GM23338 (cell line): ENCODE data around the gene KCNIP1. TPM values are rescaled to one million over a fixed set of nuclear protein-coding genes. Genes with fewer than 3 reads are reported as not detected.

Source experiments
- ATAC-seq: fragments of 200-7000 bp; cut with Tn5 transposase; 3 replicates; pipeline ENCODE4 v1.9.1; 2020
- DNase-seq: peaks from one replicate; pipeline ENCODE4 v3.0.0-alpha.2; 2015; ENCODE audit warnings: low spot score
- H2AFZ ChIP-seq: fragments of 200-600 bp; sonication (generic); 2 replicates; pipeline ENCODE4 v1.8.0; 2016; ENCODE audit warnings: antibody characterized with exemption, mild to moderate bottlenecking, moderate library complexity
- H3F3A ChIP-seq: fragments of 200-600 bp; sonication (generic); replicated peaks from 2 replicates; pipeline ENCODE4 v1.8.0; 2017; ENCODE audit warnings: antibody characterized with exemption, mixed run types, low read depth
- H3K27ac ChIP-seq: fragments of 200-600 bp; sonication (generic); 2 replicates; pipeline ENCODE4 v1.6.1; 2016; ENCODE audit warnings: low read depth
- H3K27me3 ChIP-seq: fragments of 200-600 bp; sonication (generic); 2 replicates; pipeline ENCODE4 v1.8.0; 2016; ENCODE audit warnings: mild to moderate bottlenecking, mixed run types, moderate library complexity; ENCODE audit not compliant: insufficient read depth
- H3K36me3 ChIP-seq: fragments of 200-600 bp; sonication (generic); 2 replicates; pipeline ENCODE4 v1.8.0; 2016; ENCODE audit warnings: mild to moderate bottlenecking; ENCODE audit not compliant: insufficient read depth
- H3K4me1 ChIP-seq: fragments of 200-600 bp; sonication (generic); 2 replicates; pipeline ENCODE4 v1.8.0; 2016; ENCODE audit warnings: mild to moderate bottlenecking, moderate library complexity; ENCODE audit not compliant: insufficient read depth
- H3K4me2 ChIP-seq: fragments of 200-600 bp; sonication (generic); 2 replicates; pipeline ENCODE4 v1.7.1; 2017; ENCODE audit warnings: mixed run types
- H3K4me3 ChIP-seq: fragments of 200-600 bp; sonication (generic); 2 replicates; pipeline ENCODE4 v1.6.1; 2016; ENCODE audit warnings: mixed run types
- H3K79me2 ChIP-seq: fragments of 200-600 bp; sonication (generic); replicated peaks from 2 replicates; pipeline ENCODE4 v1.8.0; 2017; ENCODE audit warnings: mild to moderate bottlenecking; ENCODE audit not compliant: insufficient read depth
- H3K9me2 ChIP-seq: fragments of 200-600 bp; sonication (generic); 2 replicates; pipeline ENCODE4 v1.8.0; 2017; ENCODE audit not compliant: insufficient read depth
- H4K20me1 ChIP-seq: fragments of 200-600 bp; sonication (generic); replicated peaks from 2 replicates; pipeline ENCODE4 v1.8.0; 2017; ENCODE audit warnings: mild to moderate bottlenecking; ENCODE audit not compliant: insufficient read depth
- H3K27ac Mint-ChIP-seq: 2 replicates; pipeline ENCODE4 v1.8.0; 2020; ENCODE audit warnings: inconsistent platforms, mild to moderate bottlenecking, moderate library complexity, mixed read lengths
- H3K27me3 Mint-ChIP-seq: 3 replicates; pipeline ENCODE4 v1.8.0; 2022; ENCODE audit warnings: low read depth, mild to moderate bottlenecking, moderate library complexity, mixed read lengths, inconsistent platforms; ENCODE audit not compliant: insufficient read depth, poor library complexity
- H3K36me3 Mint-ChIP-seq: 3 replicates; pipeline ENCODE4 v1.8.0; 2021; ENCODE audit warnings: low read depth, mild to moderate bottlenecking, inconsistent platforms, moderate library complexity, mixed read lengths
- H3K4me1 Mint-ChIP-seq: 3 replicates; pipeline ENCODE4 v1.8.0; 2020; ENCODE audit warnings: mild to moderate bottlenecking, inconsistent platforms, mixed read lengths
- H3K4me3 Mint-ChIP-seq: 3 replicates; pipeline ENCODE4 v1.8.0; 2021; ENCODE audit warnings: moderate library complexity, mild to moderate bottlenecking, inconsistent platforms, mixed read lengths
- H3K9me3 Mint-ChIP-seq: 3 replicates; pipeline ENCODE4 v1.8.0; 2020; ENCODE audit warnings: moderate library complexity, mild to moderate bottlenecking, inconsistent platforms, mixed read lengths
- CREB1 ChIP-seq: fragments of 250-450 bp; sonication (Bioruptor Pico); IDR thresholded peaks from 2 replicates; pipeline ENCODE4 v1.5.0; 2020; ENCODE audit warnings: low read depth, mild to moderate bottlenecking, moderate library complexity
- EZH2 ChIP-seq: fragments of 200-600 bp; sonication (generic); IDR thresholded peaks from one replicate; pipeline ENCODE4 v1.8.0; 2017; ENCODE audit warnings: antibody characterized with exemption, mild to moderate bottlenecking, low read depth; ENCODE audit not compliant: unreplicated experiment
- EZH2phosphoT487 ChIP-seq: fragments of 200-600 bp; sonication (generic); IDR thresholded peaks from one replicate; pipeline ENCODE4 v1.8.1; 2018; ENCODE audit warnings: antibody characterized with exemption; ENCODE audit not compliant: unreplicated experiment
- JUNB ChIP-seq: IDR thresholded peaks from one replicate; pipeline ENCODE4 v1.6.1; 2016; ENCODE audit warnings: antibody characterized with exemption; ENCODE audit not compliant: unreplicated experiment
- NANOG ChIP-seq: IDR thresholded peaks from 2 replicates; pipeline ENCODE4 v1.6.1; 2016; ENCODE audit warnings: antibody characterized with exemption, borderline replicate concordance
- POLR2AphosphoS5 ChIP-seq: IDR thresholded peaks from 2 replicates; pipeline ENCODE4 v1.6.1; 2016; ENCODE audit warnings: antibody characterized with exemption, low read depth
- STAT1 ChIP-seq: IDR thresholded peaks from one replicate; pipeline ENCODE4 v1.6.1; 2016; ENCODE audit warnings: antibody characterized with exemption; ENCODE audit not compliant: unreplicated experiment
- ZNF114 ChIP-seq: fragments of 250-450 bp; sonication (Bioruptor Pico); IDR thresholded peaks from 2 replicates; pipeline ENCODE4 v1.5.0; 2020; ENCODE audit warnings: mild to moderate bottlenecking, moderate library complexity
- ZNF331 ChIP-seq: fragments of 250-450 bp; sonication (Bioruptor Pico); IDR thresholded peaks from 2 replicates; pipeline ENCODE4 v1.5.0; 2020; ENCODE audit warnings: low read depth, mild to moderate bottlenecking, moderate library complexity
- polyA plus RNA-seq: library from polyadenylated mRNA; unstranded; fragments of >200 nt; fragmentation: Nextera tagmentation; extraction: Ambion mirVana; gene quantifications from 2 replicates; pipeline ENCODE4 v1.2.1, GENCODE V29; 2016
- total RNA-seq: library from RNA; depleted of rRNA; stranded (reverse); fragments of >200 nt; shearing (Covaris generic); gene quantifications from 2 replicates; pipeline ENCODE4 v1.2.3, GENCODE V29; 2014
- TF ChIP-seq, protein P1 (sequence below): fragments of 250-450 bp; sonication (Bioruptor Pico); IDR thresholded peaks from 2 replicates; pipeline ENCODE4 v1.5.0; 2020; ENCODE audit warnings: mild to moderate bottlenecking, moderate library complexity
- TF ChIP-seq, protein P2 (sequence below): IDR thresholded peaks from 2 replicates; pipeline ENCODE4 v1.6.1; 2016; ENCODE audit warnings: antibody characterized with exemption
- TF ChIP-seq, protein P3 (sequence below), 2 experiments: fragments of 200-600 bp in 1 of 2; sonication (generic) in 1 of 2; conservative IDR thresholded peaks; 2 replicates each; pipeline versions ENCODE4 v1.5.1 to v1.6.1; 2016 to 2017; ENCODE audit warnings: antibody characterized with exemption in 2 of 2, low read depth in 2 of 2, mild to moderate bottlenecking in 2 of 2, moderate library complexity in 1 of 2

KCNIP1 gene
- total and polyA plus RNA-seq, 2 experiments from 2014 or later, result 0.31 to 0.87 TPM

- H3F3A ChIP-seq, result no peaks in the 10 kb centered on the region
- no peaks in the 10 kb centered on the region for H3K36me3 ChIP-seq
- H4K20me1 ChIP-seq, result no peaks in the 10 kb centered on the region; the same call in 1 of the 2 replicates
- H3K4me3 Mint-ChIP-seq, result no peak overlapping the region
- ATAC-seq (no peak), DNase-seq (no peak)
- no peak overlapping the region for H3K4me3 ChIP-seq
- TF ChIP-seq ZNF331, result no peak
- TF ChIP-seq POLR2AphosphoS5, result no peak
- no peak for TF ChIP-seq EZH2phosphoT487
- TF ChIP-seq EZH2, result no peak
- TF ChIP-seq CREB1, result no peak
- TF ChIP-seq STAT1, result no peak
- TF ChIP-seq JUNB, result no peak
- TF ChIP-seq, protein P1, sequence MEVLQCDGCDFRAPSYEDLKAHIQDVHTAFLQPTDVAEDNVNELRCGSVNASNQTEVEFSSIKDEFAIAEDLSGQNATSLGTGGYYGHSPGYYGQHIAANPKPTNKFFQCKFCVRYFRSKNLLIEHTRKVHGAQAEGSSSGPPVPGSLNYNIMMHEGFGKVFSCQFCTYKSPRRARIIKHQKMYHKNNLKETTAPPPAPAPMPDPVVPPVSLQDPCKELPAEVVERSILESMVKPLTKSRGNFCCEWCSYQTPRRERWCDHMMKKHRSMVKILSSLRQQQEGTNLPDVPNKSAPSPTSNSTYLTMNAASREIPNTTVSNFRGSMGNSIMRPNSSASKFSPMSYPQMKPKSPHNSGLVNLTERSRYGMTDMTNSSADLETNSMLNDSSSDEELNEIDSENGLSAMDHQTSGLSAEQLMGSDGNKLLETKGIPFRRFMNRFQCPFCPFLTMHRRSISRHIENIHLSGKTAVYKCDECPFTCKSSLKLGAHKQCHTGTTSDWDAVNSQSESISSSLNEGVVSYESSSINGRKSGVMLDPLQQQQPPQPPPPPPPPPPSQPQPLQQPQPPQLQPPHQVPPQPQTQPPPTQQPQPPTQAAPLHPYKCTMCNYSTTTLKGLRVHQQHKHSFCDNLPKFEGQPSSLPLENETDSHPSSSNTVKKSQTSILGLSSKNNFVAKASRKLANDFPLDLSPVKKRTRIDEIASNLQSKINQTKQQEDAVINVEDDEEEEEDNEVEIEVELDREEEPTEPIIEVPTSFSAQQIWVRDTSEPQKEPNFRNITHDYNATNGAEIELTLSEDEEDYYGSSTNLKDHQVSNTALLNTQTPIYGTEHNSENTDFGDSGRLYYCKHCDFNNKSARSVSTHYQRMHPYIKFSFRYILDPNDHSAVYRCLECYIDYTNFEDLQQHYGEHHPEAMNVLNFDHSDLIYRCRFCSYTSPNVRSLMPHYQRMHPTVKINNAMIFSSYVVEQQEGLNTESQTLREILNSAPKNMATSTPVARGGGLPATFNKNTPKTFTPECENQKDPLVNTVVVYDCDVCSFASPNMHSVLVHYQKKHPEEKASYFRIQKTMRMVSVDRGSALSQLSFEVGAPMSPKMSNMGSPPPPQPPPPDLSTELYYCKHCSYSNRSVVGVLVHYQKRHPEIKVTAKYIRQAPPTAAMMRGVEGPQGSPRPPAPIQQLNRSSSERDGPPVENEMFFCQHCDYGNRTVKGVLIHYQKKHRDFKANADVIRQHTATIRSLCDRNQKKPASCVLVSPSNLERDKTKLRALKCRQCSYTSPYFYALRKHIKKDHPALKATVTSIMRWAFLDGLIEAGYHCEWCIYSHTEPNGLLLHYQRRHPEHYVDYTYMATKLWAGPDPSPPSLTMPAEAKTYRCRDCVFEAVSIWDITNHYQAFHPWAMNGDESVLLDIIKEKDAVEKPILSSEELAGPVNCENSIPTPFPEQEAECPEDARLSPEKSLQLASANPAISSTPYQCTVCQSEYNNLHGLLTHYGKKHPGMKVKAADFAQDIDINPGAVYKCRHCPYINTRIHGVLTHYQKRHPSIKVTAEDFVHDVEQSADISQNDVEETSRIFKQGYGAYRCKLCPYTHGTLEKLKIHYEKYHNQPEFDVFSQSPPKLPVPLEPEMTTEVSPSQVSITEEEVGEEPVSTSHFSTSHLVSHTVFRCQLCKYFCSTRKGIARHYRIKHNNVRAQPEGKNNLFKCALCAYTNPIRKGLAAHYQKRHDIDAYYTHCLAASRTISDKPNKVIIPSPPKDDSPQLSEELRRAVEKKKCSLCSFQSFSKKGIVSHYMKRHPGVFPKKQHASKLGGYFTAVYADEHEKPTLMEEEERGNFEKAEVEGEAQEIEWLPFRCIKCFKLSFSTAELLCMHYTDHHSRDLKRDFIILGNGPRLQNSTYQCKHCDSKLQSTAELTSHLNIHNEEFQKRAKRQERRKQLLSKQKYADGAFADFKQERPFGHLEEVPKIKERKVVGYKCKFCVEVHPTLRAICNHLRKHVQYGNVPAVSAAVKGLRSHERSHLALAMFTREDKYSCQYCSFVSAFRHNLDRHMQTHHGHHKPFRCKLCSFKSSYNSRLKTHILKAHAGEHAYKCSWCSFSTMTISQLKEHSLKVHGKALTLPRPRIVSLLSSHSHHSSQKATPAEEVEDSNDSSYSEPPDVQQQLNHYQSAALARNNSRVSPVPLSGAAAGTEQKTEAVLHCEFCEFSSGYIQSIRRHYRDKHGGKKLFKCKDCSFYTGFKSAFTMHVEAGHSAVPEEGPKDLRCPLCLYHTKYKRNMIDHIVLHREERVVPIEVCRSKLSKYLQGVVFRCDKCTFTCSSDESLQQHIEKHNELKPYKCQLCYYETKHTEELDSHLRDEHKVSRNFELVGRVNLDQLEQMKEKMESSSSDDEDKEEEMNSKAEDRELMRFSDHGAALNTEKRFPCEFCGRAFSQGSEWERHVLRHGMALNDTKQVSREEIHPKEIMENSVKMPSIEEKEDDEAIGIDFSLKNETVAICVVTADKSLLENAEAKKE (CRISPR knock-in tag), result no peak
- TF ChIP-seq NANOG, result no peak
- TF ChIP-seq, protein P2, sequence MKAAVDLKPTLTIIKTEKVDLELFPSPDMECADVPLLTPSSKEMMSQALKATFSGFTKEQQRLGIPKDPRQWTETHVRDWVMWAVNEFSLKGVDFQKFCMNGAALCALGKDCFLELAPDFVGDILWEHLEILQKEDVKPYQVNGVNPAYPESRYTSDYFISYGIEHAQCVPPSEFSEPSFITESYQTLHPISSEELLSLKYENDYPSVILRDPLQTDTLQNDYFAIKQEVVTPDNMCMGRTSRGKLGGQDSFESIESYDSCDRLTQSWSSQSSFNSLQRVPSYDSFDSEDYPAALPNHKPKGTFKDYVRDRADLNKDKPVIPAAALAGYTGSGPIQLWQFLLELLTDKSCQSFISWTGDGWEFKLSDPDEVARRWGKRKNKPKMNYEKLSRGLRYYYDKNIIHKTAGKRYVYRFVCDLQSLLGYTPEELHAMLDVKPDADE, result no peak
- TF ChIP-seq ZNF114, result no peak
- TF ChIP-seq, protein P3, sequence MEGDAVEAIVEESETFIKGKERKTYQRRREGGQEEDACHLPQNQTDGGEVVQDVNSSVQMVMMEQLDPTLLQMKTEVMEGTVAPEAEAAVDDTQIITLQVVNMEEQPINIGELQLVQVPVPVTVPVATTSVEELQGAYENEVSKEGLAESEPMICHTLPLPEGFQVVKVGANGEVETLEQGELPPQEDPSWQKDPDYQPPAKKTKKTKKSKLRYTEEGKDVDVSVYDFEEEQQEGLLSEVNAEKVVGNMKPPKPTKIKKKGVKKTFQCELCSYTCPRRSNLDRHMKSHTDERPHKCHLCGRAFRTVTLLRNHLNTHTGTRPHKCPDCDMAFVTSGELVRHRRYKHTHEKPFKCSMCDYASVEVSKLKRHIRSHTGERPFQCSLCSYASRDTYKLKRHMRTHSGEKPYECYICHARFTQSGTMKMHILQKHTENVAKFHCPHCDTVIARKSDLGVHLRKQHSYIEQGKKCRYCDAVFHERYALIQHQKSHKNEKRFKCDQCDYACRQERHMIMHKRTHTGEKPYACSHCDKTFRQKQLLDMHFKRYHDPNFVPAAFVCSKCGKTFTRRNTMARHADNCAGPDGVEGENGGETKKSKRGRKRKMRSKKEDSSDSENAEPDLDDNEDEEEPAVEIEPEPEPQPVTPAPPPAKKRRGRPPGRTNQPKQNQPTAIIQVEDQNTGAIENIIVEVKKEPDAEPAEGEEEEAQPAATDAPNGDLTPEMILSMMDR (conservative IDR thresholded peaks at IDR 0.05; ENCODE audit: low read depth in 2 of 2), result no peak
- H2AFZ ChIP-seq, result no peak overlapping the region
- no peaks in the 10 kb centered on the region for H3K36me3 Mint-ChIP-seq
- no peaks in the 10 kb centered on the region for H3K4me1 ChIP-seq
- H3K9me2 ChIP-seq, result no peaks in the 10 kb centered on the region
- no peaks in the 10 kb centered on the region for H3K79me2 ChIP-seq
- no peaks in the 10 kb centered on the region for H3K9me3 Mint-ChIP-seq
- no peak overlapping the region for H3K27ac Mint-ChIP-seq
- no peak overlapping the region for H3K4me2 ChIP-seq
- peaks cover 11% of the 10 kb centered on the region for H3K4me1 Mint-ChIP-seq
- no peaks in the 10 kb centered on the region for H3K27me3 ChIP-seq
- no peak overlapping the region for H3K27ac ChIP-seq
- H3K27me3 Mint-ChIP-seq, result peaks cover 12% of the 10 kb centered on the region
Measured at GRCh38 chr5:170559296-170559695, 55.5 kb downstream of the KCNIP1 start.
